Keratinocyte (primary cell): ENCODE data around the gene ZNF205.

ENCODE experiments used
- CTCF ChIP-seq, 3 experiments: IDR thresholded peaks in 1 of 3; conservative IDR thresholded peaks in 1 of 3; optimal IDR thresholded peaks in 1 of 3; 2 replicates in 2 of 3; 3 replicates in 1 of 3; pipeline versions ENCODE3 to v1.5.1; 2011; ENCODE audit warnings: low read length in 3 of 3, mild to moderate bottlenecking in 3 of 3, moderate library complexity in 2 of 3, control low read depth in 1 of 3, inconsistent platforms in 1 of 3; ENCODE audit not compliant: insufficient read depth in 2 of 3; ENCODE audit errors: extremely low read depth in 1 of 3
- EZH2 ChIP-seq: IDR thresholded peaks from one replicate; pipeline ENCODE4 v1.6.1; 2012; ENCODE audit warnings: inconsistent platforms, mild to moderate bottlenecking, low read length, moderate library complexity

GRCh38 chr16:3121851-3122467 lies 9.6 kb downstream of the ZNF205 start:
- TF ChIP-seq CTCF (optimal IDR thresholded peaks at IDR 0.05 in 1 of 3, IDR thresholded peaks at IDR 0.05 in 1 of 3, conservative IDR thresholded peaks at IDR 0.05 in 1 of 3; ENCODE audit: extremely low read depth in 1 of 3, insufficient read depth in 2 of 3, low read length in 3 of 3) (no peak), EZH2 (no peak)
